ENCODE measurements around the gene EFHD2. TPM values are rescaled to one million over a fixed set of nuclear protein-coding genes. Genes with fewer than 3 reads are reported as not detected.

Gene EFHD2
- total RNA-seq, 1 donor from 2014 or later: 55.3 TPM

- ChIA-PET POLR2A (interaction anchor here (1.5 kb wide), 1 partner anchor 11 kb away, joined by 5 read pairs; no protein-coding TSS in a partner anchor), CTCF (interaction anchor here (1.1 kb wide), 1 partner anchor 76 kb away, joined by 4 read pairs; no protein-coding TSS in a partner anchor)
- no peaks in the 10 kb centered on the region for H3K36me3 Mint-ChIP-seq (ENCODE audit: low read depth)
- no peaks in the 10 kb centered on the region for H3K4me1 Mint-ChIP-seq
- no peak for DNase-seq
- no peaks in the 10 kb centered on the region for H3K9me3 Mint-ChIP-seq
- no peak overlapping the region for H3K4me3 Mint-ChIP-seq
- TF ChIP-seq CTCF (IDR thresholded peaks at IDR 0.05): no peak
- ATAC-seq (ENCODE audit: low read depth): no peak
- intact Hi-C loops (cut with micrococcal nuclease): no loop called here
- peaks cover 1% of the 10 kb centered on the region for H3K27me3 Mint-ChIP-seq
- H3K27ac Mint-ChIP-seq: no peak overlapping the region
These were observed 10.0 kb upstream of the EFHD2 start for GRCh38 chr1:15399710-15400109.

GRCh38 chr1:15400627-15401026 is 9.1 kb upstream of the EFHD2 start:
- ATAC-seq (ENCODE audit: low read depth): no peak
- no peak for DNase-seq
- Mint-ChIP-seq H3K4me1 (no peaks in the 10 kb centered on the region), H3K36me3 (ENCODE audit: low read depth) (no peaks in the 10 kb centered on the region), H3K27me3 (no peaks in the 10 kb centered on the region), H3K4me3 (no peak overlapping the region), H3K9me3 (no peaks in the 10 kb centered on the region), H3K27ac (no peak overlapping the region)
- no peak for TF ChIP-seq CTCF (IDR thresholded peaks at IDR 0.05)
- POLR2A ChIA-PET: interaction anchor here (1.5 kb wide), 1 partner anchor 10 kb away, joined by 5 read pairs; no protein-coding TSS in a partner anchor
- CTCF ChIA-PET: interaction anchor here (1.0 kb wide), 1 partner anchor 29 kb away, joined by 3 read pairs; no protein-coding TSS in a partner anchor
- intact Hi-C loops (cut with micrococcal nuclease): no loop called here

- Mint-ChIP-seq H3K4me1 (no peaks in the 10 kb centered on the region), H3K27me3 (no peaks in the 10 kb centered on the region), H3K27ac (no peak overlapping the region), H3K4me3 (no peak overlapping the region), H3K9me3 (no peaks in the 10 kb centered on the region), H3K36me3 (ENCODE audit: low read depth) (no peaks in the 10 kb centered on the region)
- intact Hi-C loops (cut with micrococcal nuclease): no loop called here
- ChIA-PET CTCF (interaction anchor here (1.0 kb wide), 1 partner anchor 29 kb away, joined by 3 read pairs; no protein-coding TSS in a partner anchor), POLR2A (no interaction called here)
- DNase-seq (no peak), ATAC-seq (ENCODE audit: low read depth) (no peak)
- no peak for TF ChIP-seq CTCF (IDR thresholded peaks at IDR 0.05)
These were observed 8.2 kb upstream of the EFHD2 start for GRCh38 chr1:15401391-15402055.

DNA sequence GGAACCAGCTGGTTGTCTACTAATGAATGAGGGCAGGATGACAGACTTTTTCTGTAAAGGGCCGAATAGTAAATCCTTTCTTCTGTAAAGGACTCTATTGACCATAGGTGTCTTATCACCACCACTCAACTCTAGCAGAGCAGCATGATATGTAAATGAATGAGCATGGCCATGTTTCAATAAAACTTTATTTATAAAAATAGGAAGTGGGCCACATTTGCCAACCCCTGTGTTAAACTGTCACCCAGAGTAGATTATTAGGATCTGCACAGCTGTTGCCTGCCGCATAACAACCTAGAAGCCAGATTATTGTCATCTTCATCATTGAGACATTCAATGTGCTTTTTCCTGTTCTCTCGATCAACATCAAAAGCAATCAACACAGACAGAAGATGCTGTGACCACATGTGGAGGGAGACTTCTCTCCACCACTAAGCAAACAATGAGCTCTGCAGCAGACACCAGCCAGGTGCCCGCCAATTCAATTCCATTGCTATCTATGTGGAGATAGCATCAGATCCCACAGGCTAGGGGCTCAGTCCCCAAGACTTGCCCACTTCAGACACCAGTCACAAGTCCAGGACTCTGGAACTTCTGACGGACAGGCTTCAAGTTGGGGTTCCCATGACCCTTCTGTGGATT is 6.8 kb upstream of the EFHD2 start:
- H3K4me3 Mint-ChIP-seq: no peak overlapping the region
- peaks cover 4% of the 10 kb centered on the region for H3K27me3 Mint-ChIP-seq
- ChIA-PET CTCF (no interaction called here), POLR2A (interaction anchor here (1.7 kb wide), 1 partner anchor 14 kb away, joined by 4 read pairs; no protein-coding TSS in a partner anchor)
- H3K4me1 Mint-ChIP-seq: no peaks in the 10 kb centered on the region
- DNase-seq (no peak), ATAC-seq (ENCODE audit: low read depth) (no peak)
- intact Hi-C loops (cut with micrococcal nuclease): no loop called here
- H3K36me3 Mint-ChIP-seq (ENCODE audit: low read depth): no peaks in the 10 kb centered on the region
- no peaks in the 10 kb centered on the region for H3K9me3 Mint-ChIP-seq
- no peak overlapping the region for H3K27ac Mint-ChIP-seq
- no peak for TF ChIP-seq CTCF (IDR thresholded peaks at IDR 0.05)

GRCh38 chr1:15403962-15404580 is 5.6 kb upstream of the EFHD2 start:
- H3K36me3 Mint-ChIP-seq (ENCODE audit: low read depth): no peaks in the 10 kb centered on the region
- ChIA-PET POLR2A (interaction anchor here (1.7 kb wide), 1 partner anchor 13 kb away, joined by 4 read pairs; no protein-coding TSS in a partner anchor), CTCF (no interaction called here)
- DNase-seq (no peak), ATAC-seq (ENCODE audit: low read depth) (no peak)
- no peak overlapping the region for H3K27ac Mint-ChIP-seq
- H3K4me1 Mint-ChIP-seq: peaks cover 2% of the 10 kb centered on the region
- H3K9me3 Mint-ChIP-seq: no peaks in the 10 kb centered on the region
- H3K4me3 Mint-ChIP-seq: no peak overlapping the region
- intact Hi-C loops (cut with micrococcal nuclease): no loop called here
- no peak for TF ChIP-seq CTCF (IDR thresholded peaks at IDR 0.05)
- H3K27me3 Mint-ChIP-seq: peaks cover 4% of the 10 kb centered on the region

Measured in activated B cell treated with CpG ODN at 0.5 μM for 24 hours (primary cell).